Retinal pigment epithelial cell (primary cell): ENCODE results near the gene HIPK2.

Experiments
- DNase-seq: peaks from one replicate; pipeline ENCODE4 v3.0.0-alpha.2; 2010; ENCODE audit warnings: low read depth
- H3K4me3 ChIP-seq: 2 replicates; pipeline ENCODE4 v1.5.1; 2011; ENCODE audit warnings: mild to moderate bottlenecking, low read length, control low read depth, moderate library complexity
- CTCF ChIP-seq: conservative IDR thresholded peaks from 2 replicates; pipeline ENCODE4 v1.5.1; 2011; ENCODE audit warnings: low read depth, low read length, control low read depth, inconsistent platforms

The HIPK2 gene

GRCh38 chr7:139748373-139748765, 29.4 kb downstream of the HIPK2 start:
- no peak for TF ChIP-seq CTCF
- no peak overlapping the region for H3K4me3 ChIP-seq
- no peak for DNase-seq

GRCh38 chr7:139747662-139748372, 30.0 kb downstream of the HIPK2 start:
- no peak for DNase-seq
- no peak overlapping the region for H3K4me3 ChIP-seq
- TF ChIP-seq CTCF: no peak

GRCh38 chr7:139746652-139747051, 31.1 kb downstream of the HIPK2 start:
- no peak for DNase-seq
- no peak for TF ChIP-seq CTCF
- no peak overlapping the region for H3K4me3 ChIP-seq

GRCh38 chr7:139745678-139746143, 32.1 kb downstream of the HIPK2 start:
- DNase-seq: no peak
- H3K4me3 ChIP-seq: no peak overlapping the region
- no peak for TF ChIP-seq CTCF

GRCh38 chr7:139744768-139745677, 32.8 kb downstream of the HIPK2 start:
- no peak for DNase-seq
- H3K4me3 ChIP-seq: no peak overlapping the region
- TF ChIP-seq CTCF: no peak

- no peak overlapping the region for H3K4me3 ChIP-seq
- DNase-seq: no peak
- no peak for TF ChIP-seq CTCF
Observed at GRCh38 chr7:139743967-139744767, 33.6 kb downstream of the HIPK2 start.
